Gastroesophageal sphincter (tissue), 3 donors: Measurements from ENCODE around the gene CCDC85C.

ENCODE experiments used
- EP300 ChIP-seq: sonication (generic); formaldehyde crosslinking; IDR thresholded peaks from one replicate; pipeline ENCODE4 v1.6.1; 2017; ENCODE audit warnings: antibody characterized with exemption, mild to moderate bottlenecking
- POLR2A ChIP-seq, 2 donors: fragments of 450-650 bp; IDR thresholded peaks; one replicate each; pipeline ENCODE4 v1.6.1; 2017; ENCODE audit warnings: antibody characterized with exemption in 2 of 2, mild to moderate bottlenecking in 2 of 2, moderate library complexity in 1 of 2
- POLR2AphosphoS5 ChIP-seq: sonication (generic); formaldehyde crosslinking; IDR thresholded peaks from one replicate; pipeline ENCODE4 v1.6.1; 2017; ENCODE audit warnings: antibody characterized with exemption
- TF ChIP-seq, protein P1 (sequence below), 4 experiments: fragments of 200-600 bp in 2 of 4; fragments of 450-650 bp in 2 of 4; sonication (generic) in 1 of 4; IDR thresholded peaks; one replicate each; pipeline ENCODE4 v1.5.1; 2017 to 2019; ENCODE audit warnings: antibody characterized with exemption in 4 of 4, mild to moderate bottlenecking in 2 of 4, moderate library complexity in 2 of 4

DNA sequence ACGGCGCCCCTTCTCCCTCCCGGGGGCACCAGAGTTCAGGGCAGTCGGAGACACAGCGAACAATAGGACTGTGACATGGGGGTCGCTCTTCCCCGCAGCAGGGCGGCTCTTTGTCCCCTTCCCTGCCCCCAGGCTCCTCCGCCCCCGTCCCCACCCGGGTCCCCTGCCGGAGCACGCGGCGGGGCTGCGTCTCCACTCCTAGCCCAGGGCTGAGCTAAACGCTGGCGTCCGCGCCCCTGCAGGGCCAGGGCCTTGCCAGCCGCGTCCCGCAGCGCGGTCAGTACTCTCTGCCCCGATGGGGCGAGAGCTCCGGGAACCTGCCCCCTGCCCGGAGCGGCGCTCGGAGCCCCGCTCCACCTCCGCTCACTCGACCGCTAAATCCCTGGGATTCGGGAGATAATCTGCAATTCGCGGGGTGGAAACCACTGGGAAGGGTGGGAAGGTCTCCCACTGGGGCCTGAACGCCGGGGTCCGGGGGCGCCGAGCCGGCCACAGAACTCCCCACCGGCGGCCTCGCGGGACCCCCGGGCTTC lies 825 bp upstream of the CCDC85C start:
- TF ChIP-seq, protein P1, sequence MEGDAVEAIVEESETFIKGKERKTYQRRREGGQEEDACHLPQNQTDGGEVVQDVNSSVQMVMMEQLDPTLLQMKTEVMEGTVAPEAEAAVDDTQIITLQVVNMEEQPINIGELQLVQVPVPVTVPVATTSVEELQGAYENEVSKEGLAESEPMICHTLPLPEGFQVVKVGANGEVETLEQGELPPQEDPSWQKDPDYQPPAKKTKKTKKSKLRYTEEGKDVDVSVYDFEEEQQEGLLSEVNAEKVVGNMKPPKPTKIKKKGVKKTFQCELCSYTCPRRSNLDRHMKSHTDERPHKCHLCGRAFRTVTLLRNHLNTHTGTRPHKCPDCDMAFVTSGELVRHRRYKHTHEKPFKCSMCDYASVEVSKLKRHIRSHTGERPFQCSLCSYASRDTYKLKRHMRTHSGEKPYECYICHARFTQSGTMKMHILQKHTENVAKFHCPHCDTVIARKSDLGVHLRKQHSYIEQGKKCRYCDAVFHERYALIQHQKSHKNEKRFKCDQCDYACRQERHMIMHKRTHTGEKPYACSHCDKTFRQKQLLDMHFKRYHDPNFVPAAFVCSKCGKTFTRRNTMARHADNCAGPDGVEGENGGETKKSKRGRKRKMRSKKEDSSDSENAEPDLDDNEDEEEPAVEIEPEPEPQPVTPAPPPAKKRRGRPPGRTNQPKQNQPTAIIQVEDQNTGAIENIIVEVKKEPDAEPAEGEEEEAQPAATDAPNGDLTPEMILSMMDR (IDR thresholded peaks at IDR 0.05): no peak
- TF ChIP-seq POLR2AphosphoS5: no peak
- peak in 1 of 2 donors; percentile 11 for TF ChIP-seq POLR2A (IDR thresholded peaks at IDR 0.05)
- no peak for TF ChIP-seq EP300
